Gastroesophageal sphincter (tissue), 4 donors: Measurements from ENCODE around the gene PLXNB1. TPM values are rescaled to one million over a fixed set of nuclear protein-coding genes. Genes with fewer than 3 reads are reported as not detected.

Experiments
- ATAC-seq: fragments of 150-250 bp; one replicate; pipeline ENCODE4 v1.9.1; 2016; ENCODE audit warnings: mild to moderate bottlenecking, moderate library complexity
- H3K27ac ChIP-seq, 4 donors: fragments of 200-600 bp; sonication (generic) in 3 of 4; 1 replicate in 3 of 4; 2 replicates in 1 of 4; pipeline ENCODE4 v1.5.1; 2016 to 2019
- H3K27me3 ChIP-seq: fragments of 200-600 bp; sonication (generic); one replicate; pipeline ENCODE4 v1.5.1; 2019
- H3K36me3 ChIP-seq, 2 donors: fragments of 200-600 bp; sonication (generic); one replicate each; pipeline ENCODE4 v1.5.1; 2019; ENCODE audit warnings: control low read depth in 1 of 2
- H3K4me1 ChIP-seq, 3 donors: fragments of 200-600 bp; sonication (generic); 1 replicate in 2 of 3; 2 replicates in 1 of 3; pipeline ENCODE4 v1.5.1; 2016 to 2019; ENCODE audit warnings: control low read depth in 2 of 3
- H3K4me3 ChIP-seq, 2 donors: fragments of 200-600 bp; sonication (generic); one replicate each; pipeline ENCODE4 v1.5.1; 2019; ENCODE audit warnings: mild to moderate bottlenecking in 1 of 2, moderate library complexity in 1 of 2
- H3K9me3 ChIP-seq, 3 donors: fragments of 200-600 bp; sonication (generic); one replicate each; pipeline ENCODE4 v1.5.1; 2017 to 2019; ENCODE audit warnings: control low read depth in 2 of 3
- CTCF ChIP-seq, 4 experiments: fragments of 200-600 bp in 2 of 4; fragments of 450-650 bp in 2 of 4; sonication (generic) in 1 of 4; IDR thresholded peaks; one replicate each; pipeline ENCODE4 v1.5.1; 2017 to 2019; ENCODE audit warnings: antibody characterized with exemption in 4 of 4, mild to moderate bottlenecking in 2 of 4, moderate library complexity in 2 of 4
- EP300 ChIP-seq: sonication (generic); formaldehyde crosslinking; IDR thresholded peaks from one replicate; pipeline ENCODE4 v1.6.1; 2017; ENCODE audit warnings: antibody characterized with exemption, mild to moderate bottlenecking
- POLR2A ChIP-seq, 2 donors: fragments of 450-650 bp; IDR thresholded peaks; one replicate each; pipeline ENCODE4 v1.6.1; 2017; ENCODE audit warnings: antibody characterized with exemption in 2 of 2, mild to moderate bottlenecking in 2 of 2, moderate library complexity in 1 of 2
- POLR2AphosphoS5 ChIP-seq: sonication (generic); formaldehyde crosslinking; IDR thresholded peaks from one replicate; pipeline ENCODE4 v1.6.1; 2017; ENCODE audit warnings: antibody characterized with exemption
- WGBS, 2 donors: methylation state at CpG; one replicate each; pipeline ENCODE4 v1.1.5; 2018; ENCODE audit warnings: low coverage in 1 of 2; 5-methylcytosine and 5-hydroxymethylcytosine counted together
- small RNA-seq, 4 donors: library from RNA; depleted of rRNA; stranded (forward); fragments of <200 nt; gene quantifications; one replicate each; pipeline ENCODE3, GENCODE V24; 2016
- total RNA-seq, 4 donors: library from RNA; depleted of rRNA; stranded (reverse); fragments of >200 nt; gene quantifications; one replicate each; pipeline ENCODE4 v1.1.0, GENCODE V29; 2016

Gene PLXNB1
- total RNA-seq, 4 donors from 2014 or later = 125 to 186 (median 147) TPM

- TF ChIP-seq POLR2AphosphoS5 (no peak), EP300 (no peak), CTCF (IDR thresholded peaks at IDR 0.05) (no peak), POLR2A (IDR thresholded peaks at IDR 0.05) (no peak)
- Histone ChIP-seq H3K4me3 (no peak overlapping the region), H3K4me1 (no peaks in the 10 kb centered on the region), H3K9me3 (no peaks in the 10 kb centered on the region), H3K27me3 (no peaks in the 10 kb centered on the region), H3K27ac (no peak overlapping the region), H3K36me3 (no peaks in the 10 kb centered on the region)
- ATAC-seq = no peak
Measured at GRCh38 chr3:48367201-48367600, 62.7 kb downstream of the PLXNB1 start.

GRCh38 chr3:48364840-48365239 lies 65.0 kb downstream of the PLXNB1 start:
- WGBS, 2 donors = 67 to 82% methylated on average over 1 of the region's 1 CpG
- TF ChIP-seq CTCF (IDR thresholded peaks at IDR 0.05) = no peak
- no peak for TF ChIP-seq POLR2A (IDR thresholded peaks at IDR 0.05)
- TF ChIP-seq POLR2AphosphoS5 = no peak
- no peak for TF ChIP-seq EP300
- no peaks in the 10 kb centered on the region for H3K36me3 ChIP-seq
- no peak overlapping the region for H3K27ac ChIP-seq
- H3K9me3 ChIP-seq = peaks cover 0 to 12% (median 0%) of the 10 kb centered on the region in 3 donors
- H3K4me1 ChIP-seq = no peaks in the 10 kb centered on the region
- no peaks in the 10 kb centered on the region for H3K27me3 ChIP-seq
- H3K4me3 ChIP-seq = no peak overlapping the region
- no peak for ATAC-seq

- Histone ChIP-seq H3K4me1 (no peaks in the 10 kb centered on the region), H3K27ac (no peak overlapping the region), H3K4me3 (no peak overlapping the region), H3K27me3 (peaks cover 8% of the 10 kb centered on the region), H3K36me3 (no peaks in the 10 kb centered on the region), H3K9me3 (peaks cover 0 to 12% (median 0%) of the 10 kb centered on the region in 3 donors)
- TF ChIP-seq POLR2A (IDR thresholded peaks at IDR 0.05) (no peak), EP300 (no peak), POLR2AphosphoS5 (no peak), CTCF (IDR thresholded peaks at IDR 0.05) (no peak)
- no peak for ATAC-seq
Measured at GRCh38 chr3:48361928-48362327, 68.0 kb downstream of the PLXNB1 start.

GRCh38 chr3:48356419-48356818 lies 73.5 kb downstream of the PLXNB1 start:
- no peak overlapping the region for H3K27ac ChIP-seq
- no peak for TF ChIP-seq POLR2A (IDR thresholded peaks at IDR 0.05)
- TF ChIP-seq EP300 = no peak
- TF ChIP-seq CTCF (IDR thresholded peaks at IDR 0.05) = no peak
- TF ChIP-seq POLR2AphosphoS5 = no peak
- H3K36me3 ChIP-seq = no peaks in the 10 kb centered on the region
- H3K4me1 ChIP-seq = no peaks in the 10 kb centered on the region
- no peak overlapping the region for H3K4me3 ChIP-seq
- peaks cover 0 to 4% (median 0%) of the 10 kb centered on the region in 3 donors for H3K9me3 ChIP-seq
- ATAC-seq = no peak
- 71 to 83% methylated on average over 1 of the region's 1 CpG for WGBS, 2 donors
- H3K27me3 ChIP-seq = peaks cover 13% of the 10 kb centered on the region

- Histone ChIP-seq H3K9me3 (no peaks in the 10 kb centered on the region), H3K27me3 (peaks cover 13% of the 10 kb centered on the region), H3K4me1 (no peaks in the 10 kb centered on the region), H3K36me3 (no peaks in the 10 kb centered on the region), H3K27ac (no peak overlapping the region), H3K4me3 (no peak overlapping the region)
- ATAC-seq = no peak
- no peak for TF ChIP-seq EP300
- no peak for TF ChIP-seq CTCF (IDR thresholded peaks at IDR 0.05)
- TF ChIP-seq POLR2AphosphoS5 = no peak
- no peak for TF ChIP-seq POLR2A (IDR thresholded peaks at IDR 0.05)
- WGBS, 2 donors = 90 to 100% methylated on average over 1 to 4 of the region's 4 CpGs
Measured at GRCh38 chr3:48353987-48354386, 75.9 kb downstream of the PLXNB1 start.

Small RNAs within 50 kb of the gene (small RNA-seq; reads per million reads assigned to genes)
- gene RN7SL321P = 0 reads per million in 4 donors

Other genes starting within 250 kb of the PLXNB1 start
- gene CDC25A, start 241.7 kb downstream of the PLXNB1 start, total RNA-seq = 1 to 10 TPM in 1 of 4 donors, under 1 TPM in 1, not detected in 2; 0.40 to 1.7 TPM
- not detected for gene CAMP, start 206.6 kb downstream of the PLXNB1 start, total RNA-seq
- gene ZNF589, start 189.0 kb downstream of the PLXNB1 start, total RNA-seq = 10 to 100 TPM in 1 of 4 donors, 1 to 10 TPM in 3; 5.8 to 16.2 (median 8.0) TPM
- 10 to 100 TPM; 19.9 to 32.7 (median 29.5) TPM for gene NME6, start 128.7 kb downstream of the PLXNB1 start, total RNA-seq
- not detected for gene SPINK8, start 96.4 kb downstream of the PLXNB1 start, total RNA-seq
- gene FBXW12, start 57.9 kb downstream of the PLXNB1 start, total RNA-seq = not detected
- gene CCDC51, start 10.0 kb upstream of the PLXNB1 start, total RNA-seq = 10 to 100 TPM; 10.2 to 32.6 (median 26.3) TPM
- gene TMA7, start 10.2 kb upstream of the PLXNB1 start, total RNA-seq = 100 to 1,000 TPM; 200 to 329 (median 260) TPM
- 1 to 10 TPM; 3.0 to 6.8 (median 5.2) TPM for gene ATRIP, start 16.7 kb upstream of the PLXNB1 start, total RNA-seq
- gene SHISA5, start 74.1 kb upstream of the PLXNB1 start, total RNA-seq = 100 to 1,000 TPM in 3 of 4 donors, 10 to 100 TPM in 1; 98.2 to 191 (median 122) TPM
- gene PFKFB4, start 126.7 kb upstream of the PLXNB1 start, total RNA-seq = 1 to 10 TPM; 1.8 to 2.9 (median 2.4) TPM
- under 1 TPM in 1 of 4 donors, not detected in 3; 0.19 TPM for gene UCN2, start 133.7 kb upstream of the PLXNB1 start, total RNA-seq
- gene COL7A1, start 165.2 kb upstream of the PLXNB1 start, total RNA-seq = 1 to 10 TPM; 1.7 to 3.9 (median 1.9) TPM
- gene UQCRC1, start 179.6 kb upstream of the PLXNB1 start, total RNA-seq = 100 to 1,000 TPM; 195 to 346 (median 302) TPM
- gene TMEM89, start 191.7 kb upstream of the PLXNB1 start, total RNA-seq = not detected
- 10 to 100 TPM in 2 of 4 donors, 1 to 10 TPM in 2; 7.4 to 21.8 (median 10.7) TPM for gene SLC26A6, start 205.4 kb upstream of the PLXNB1 start, total RNA-seq
- gene CELSR3, start 232.8 kb upstream of the PLXNB1 start, total RNA-seq = 1 to 10 TPM in 1 of 4 donors, under 1 TPM in 3; 0.40 to 1.0 (median 0.66) TPM